ENCODE data around the gene ANXA8.

ANXA8 gene

GRCh38 chr10:47447209-47447608 lies 36.7 kb downstream of the ANXA8 start:
- peaks cover 13% of the 10 kb centered on the region for H3K4me1 Mint-ChIP-seq
- no peak overlapping the region for H3K27ac Mint-ChIP-seq
- ATAC-seq (ENCODE audit: low read depth) (no peak), DNase-seq (ENCODE audit: low spot score in 2 of 2) (no peak)
- peaks cover 21% of the 10 kb centered on the region for H3K27me3 Mint-ChIP-seq
- no peaks in the 10 kb centered on the region for H3K36me3 Mint-ChIP-seq
- H3K4me3 Mint-ChIP-seq = no peak overlapping the region
- H3K9me3 Mint-ChIP-seq = peaks cover 16% of the 10 kb centered on the region

- Mint-ChIP-seq H3K4me3 (no peak overlapping the region), H3K27me3 (peaks cover 30% of the 10 kb centered on the region), H3K27ac (no peak overlapping the region), H3K36me3 (no peaks in the 10 kb centered on the region), H3K9me3 (peaks cover 16% of the 10 kb centered on the region), H3K4me1 (peaks cover 13% of the 10 kb centered on the region)
- DNase-seq (ENCODE audit: low spot score in 2 of 2) (no peak), ATAC-seq (ENCODE audit: low read depth) (no peak)
Measured at GRCh38 chr10:47445720-47446119, 38.2 kb downstream of the ANXA8 start.

GRCh38 chr10:47444047-47444446 lies 39.9 kb downstream of the ANXA8 start:
- Mint-ChIP-seq H3K9me3 (peaks cover 16% of the 10 kb centered on the region), H3K27ac (no peak overlapping the region), H3K4me1 (peaks cover 13% of the 10 kb centered on the region), H3K36me3 (no peaks in the 10 kb centered on the region), H3K4me3 (no peak overlapping the region), H3K27me3 (peaks cover 35% of the 10 kb centered on the region)
- no peak for DNase-seq (ENCODE audit: low spot score in 2 of 2)
- no peak for ATAC-seq (ENCODE audit: low read depth)

DNA sequence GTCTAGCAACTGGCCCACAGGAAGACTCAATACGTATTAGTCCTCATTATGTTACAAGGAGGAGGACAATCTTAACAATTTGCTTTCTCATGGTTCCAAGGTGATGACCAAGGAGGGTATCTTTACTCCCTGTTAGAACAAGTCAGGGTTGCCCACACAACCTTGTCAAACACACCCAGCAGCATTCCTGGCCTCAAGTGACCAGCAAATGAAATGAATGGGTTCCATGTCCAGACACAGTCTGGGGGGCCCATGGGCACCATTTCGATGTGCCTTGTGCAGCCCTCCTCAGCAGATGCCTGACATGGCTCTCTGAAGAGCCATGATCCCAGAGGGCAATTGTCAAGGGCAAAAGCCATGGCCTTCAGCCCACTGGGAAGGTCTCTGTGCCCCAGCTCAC lies 40.8 kb downstream of the ANXA8 start:
- H3K4me3 Mint-ChIP-seq = no peak overlapping the region
- H3K4me1 Mint-ChIP-seq = peaks cover 4% of the 10 kb centered on the region
- peaks cover 29% of the 10 kb centered on the region for H3K27me3 Mint-ChIP-seq
- no peaks in the 10 kb centered on the region for H3K36me3 Mint-ChIP-seq
- no peak overlapping the region for H3K27ac Mint-ChIP-seq
- DNase-seq (ENCODE audit: low spot score in 2 of 2) (no peak), ATAC-seq (ENCODE audit: low read depth) (no peak)
- peaks cover 17% of the 10 kb centered on the region for H3K9me3 Mint-ChIP-seq

GRCh38 chr10:47442351-47442750 lies 41.6 kb downstream of the ANXA8 start:
- no peaks in the 10 kb centered on the region for H3K36me3 Mint-ChIP-seq
- no peaks in the 10 kb centered on the region for H3K4me1 Mint-ChIP-seq
- no peak overlapping the region for H3K27ac Mint-ChIP-seq
- H3K27me3 Mint-ChIP-seq = peaks cover 24% of the 10 kb centered on the region
- peaks cover 15% of the 10 kb centered on the region for H3K9me3 Mint-ChIP-seq
- DNase-seq (ENCODE audit: low spot score in 2 of 2) = no peak
- no peak for ATAC-seq (ENCODE audit: low read depth)
- no peak overlapping the region for H3K4me3 Mint-ChIP-seq

- peaks cover 24% of the 10 kb centered on the region for H3K27me3 Mint-ChIP-seq
- DNase-seq (ENCODE audit: low spot score in 2 of 2) = no peak
- H3K4me1 Mint-ChIP-seq = no peaks in the 10 kb centered on the region
- no peak overlapping the region for H3K27ac Mint-ChIP-seq
- no peaks in the 10 kb centered on the region for H3K36me3 Mint-ChIP-seq
- H3K4me3 Mint-ChIP-seq = no peak overlapping the region
- H3K9me3 Mint-ChIP-seq = peaks cover 16% of the 10 kb centered on the region
- ATAC-seq (ENCODE audit: low read depth) = no peak
Measured at GRCh38 chr10:47441938-47442337, 42.0 kb downstream of the ANXA8 start.

GRCh38 chr10:47440207-47440606 lies 43.7 kb downstream of the ANXA8 start:
- no peaks in the 10 kb centered on the region for H3K36me3 Mint-ChIP-seq
- ATAC-seq (ENCODE audit: low read depth) = no peak
- no peak for DNase-seq (ENCODE audit: low spot score in 2 of 2)
- H3K27ac Mint-ChIP-seq = no peak overlapping the region
- peaks cover 15% of the 10 kb centered on the region for H3K9me3 Mint-ChIP-seq
- H3K4me1 Mint-ChIP-seq = no peaks in the 10 kb centered on the region
- no peak overlapping the region for H3K4me3 Mint-ChIP-seq
- H3K27me3 Mint-ChIP-seq = peaks cover 24% of the 10 kb centered on the region

DNA sequence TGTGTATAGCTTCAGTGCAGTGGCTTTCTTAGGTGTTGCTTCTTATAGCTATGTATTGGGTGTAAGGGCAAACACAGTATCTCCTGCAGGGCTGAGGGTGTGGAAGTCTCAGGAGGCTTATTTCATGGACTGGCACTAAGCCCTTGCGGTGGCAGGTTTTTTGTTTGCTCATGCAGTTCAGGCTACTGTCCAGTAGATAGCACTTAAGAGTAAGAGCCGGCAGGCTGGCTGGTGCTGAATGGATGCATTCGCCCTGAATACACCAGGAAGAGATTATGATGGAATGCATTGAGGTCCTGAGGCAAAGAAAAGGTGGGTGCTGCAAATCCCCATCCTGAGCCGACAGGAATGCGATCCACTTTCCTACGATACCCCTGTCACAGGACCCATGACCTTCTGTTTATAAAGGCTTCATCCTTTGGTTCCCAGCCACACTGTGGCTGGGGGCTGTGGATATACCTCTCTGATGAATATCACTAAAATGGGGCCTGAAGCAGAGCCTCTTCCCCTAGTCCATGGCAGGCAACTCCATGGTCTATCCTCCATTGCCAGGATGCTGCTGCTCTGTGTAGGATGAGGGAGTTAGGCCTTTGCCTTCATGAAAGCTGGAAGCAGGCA lies 44.9 kb downstream of the ANXA8 start:
- Mint-ChIP-seq H3K9me3 (peaks cover 15% of the 10 kb centered on the region), H3K36me3 (no peaks in the 10 kb centered on the region), H3K27ac (no peak overlapping the region), H3K27me3 (peaks cover 24% of the 10 kb centered on the region), H3K4me3 (no peak overlapping the region), H3K4me1 (no peaks in the 10 kb centered on the region)
- DNase-seq (ENCODE audit: low spot score in 2 of 2) (no peak), ATAC-seq (ENCODE audit: low read depth) (no peak)

- Mint-ChIP-seq H3K4me3 (no peak overlapping the region), H3K9me3 (peaks cover 12% of the 10 kb centered on the region), H3K4me1 (no peaks in the 10 kb centered on the region), H3K27me3 (peaks cover 5% of the 10 kb centered on the region), H3K27ac (no peak overlapping the region), H3K36me3 (no peaks in the 10 kb centered on the region)
- DNase-seq (ENCODE audit: low spot score in 2 of 2) (no peak), ATAC-seq (ENCODE audit: low read depth) (no peak)
Measured at GRCh38 chr10:47435081-47435480, 48.8 kb downstream of the ANXA8 start.

- H3K36me3 Mint-ChIP-seq = no peaks in the 10 kb centered on the region
- H3K4me1 Mint-ChIP-seq = no peaks in the 10 kb centered on the region
- H3K27ac Mint-ChIP-seq = no peak overlapping the region
- ATAC-seq (ENCODE audit: low read depth) (no peak), DNase-seq (ENCODE audit: low spot score in 2 of 2) (no peak)
- H3K4me3 Mint-ChIP-seq = no peak overlapping the region
- H3K27me3 Mint-ChIP-seq = peaks cover 2% of the 10 kb centered on the region
- H3K9me3 Mint-ChIP-seq = no peaks in the 10 kb centered on the region
Measured at GRCh38 chr10:47425813-47426419, 58.0 kb downstream of the ANXA8 start.

GRCh38 chr10:47424231-47424630 lies 59.7 kb downstream of the ANXA8 start:
- DNase-seq (ENCODE audit: low spot score in 2 of 2) (no peak), ATAC-seq (ENCODE audit: low read depth) (no peak)
- Mint-ChIP-seq H3K4me3 (no peak overlapping the region), H3K4me1 (no peaks in the 10 kb centered on the region), H3K27me3 (peaks cover 2% of the 10 kb centered on the region), H3K36me3 (no peaks in the 10 kb centered on the region), H3K27ac (no peak overlapping the region), H3K9me3 (no peaks in the 10 kb centered on the region)

GRCh38 chr10:47423476-47423875 lies 60.4 kb downstream of the ANXA8 start:
- no peaks in the 10 kb centered on the region for H3K36me3 Mint-ChIP-seq
- no peak for ATAC-seq (ENCODE audit: low read depth)
- DNase-seq (ENCODE audit: low spot score in 2 of 2) = no peak
- H3K9me3 Mint-ChIP-seq = no peaks in the 10 kb centered on the region
- H3K4me3 Mint-ChIP-seq = no peak overlapping the region
- H3K27me3 Mint-ChIP-seq = peaks cover 6% of the 10 kb centered on the region
- H3K27ac Mint-ChIP-seq = no peak overlapping the region
- no peaks in the 10 kb centered on the region for H3K4me1 Mint-ChIP-seq

GRCh38 chr10:47421057-47421952 lies 62.6 kb downstream of the ANXA8 start:
- Mint-ChIP-seq H3K4me3 (no peak overlapping the region), H3K27me3 (peaks cover 6% of the 10 kb centered on the region), H3K36me3 (no peaks in the 10 kb centered on the region), H3K9me3 (no peaks in the 10 kb centered on the region), H3K4me1 (no peaks in the 10 kb centered on the region), H3K27ac (no peak overlapping the region)
- no peak for DNase-seq (ENCODE audit: low spot score in 2 of 2)
- ATAC-seq (ENCODE audit: low read depth) = no peak

DNA sequence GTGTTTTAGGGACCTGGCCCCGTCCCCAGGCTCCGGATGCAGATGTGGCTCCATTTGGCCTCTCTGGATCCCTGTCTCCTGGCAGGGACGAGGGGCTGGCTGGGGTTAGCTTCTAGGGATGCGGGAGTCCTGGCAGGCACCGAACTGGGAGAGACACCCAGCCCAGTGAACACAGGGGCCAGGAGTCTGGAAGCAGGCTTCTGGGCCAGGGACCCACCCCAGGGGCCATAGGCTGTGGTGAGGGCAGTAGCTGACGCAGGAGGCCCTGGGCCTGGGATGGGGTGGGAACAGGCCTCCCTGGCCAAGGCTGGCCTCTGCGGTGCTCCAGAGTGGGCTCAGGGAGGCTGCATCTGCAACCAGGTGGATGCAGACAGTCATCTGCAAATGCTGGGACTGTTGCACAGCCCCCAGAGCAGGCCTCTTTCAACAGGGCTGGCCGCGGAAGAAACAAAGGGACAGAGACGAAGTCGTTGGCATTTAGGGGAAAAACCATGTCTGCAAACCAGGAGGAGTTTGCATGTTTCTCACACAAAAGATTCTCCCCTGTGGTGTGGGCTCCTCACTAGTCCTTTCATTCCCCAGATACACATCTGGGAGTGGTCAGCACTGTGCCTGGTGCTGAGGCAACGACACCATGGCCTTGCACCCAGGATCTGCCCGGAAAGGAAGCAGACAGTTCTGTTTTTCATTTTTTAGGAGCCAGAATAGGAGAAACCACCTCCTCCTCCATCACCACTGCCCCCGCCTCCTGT lies 63.4 kb downstream of the ANXA8 start:
- H3K36me3 Mint-ChIP-seq = no peaks in the 10 kb centered on the region
- no peak overlapping the region for H3K27ac Mint-ChIP-seq
- H3K4me1 Mint-ChIP-seq = no peaks in the 10 kb centered on the region
- DNase-seq (ENCODE audit: low spot score in 2 of 2) = no peak
- no peak overlapping the region for H3K4me3 Mint-ChIP-seq
- peaks cover 6% of the 10 kb centered on the region for H3K27me3 Mint-ChIP-seq
- H3K9me3 Mint-ChIP-seq = no peaks in the 10 kb centered on the region
- ATAC-seq (ENCODE audit: low read depth) = no peak
